ENCODE results near the gene VTI1B.

DNA sequence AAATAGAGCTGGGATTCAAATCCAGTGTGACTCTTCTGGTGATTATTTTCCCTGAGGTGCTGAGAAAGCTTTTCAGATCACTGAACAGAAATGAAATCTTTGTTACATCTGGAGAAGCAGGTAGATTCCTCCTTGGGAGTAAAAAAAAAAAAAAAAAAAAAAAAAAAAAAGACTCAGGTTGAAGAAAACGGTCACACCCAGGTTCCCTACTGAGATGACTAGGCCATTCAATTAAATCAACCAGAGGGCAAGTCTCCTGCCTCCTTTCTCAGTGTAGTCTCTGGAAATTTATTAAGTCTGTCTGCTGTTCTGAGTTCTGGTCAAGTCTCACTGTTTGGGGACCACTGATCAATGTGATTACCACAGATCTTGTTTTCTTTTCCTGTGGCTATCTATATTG is 30.7 kb downstream of the VTI1B start:
- TF ChIP-seq CSDC2 (CRISPR knock-in tag; IDR thresholded peaks at IDR 0.05) (no peak), ZNF70 (CRISPR knock-in tag; IDR thresholded peaks at IDR 0.05) (no peak), PPARA (CRISPR knock-in tag; IDR thresholded peaks at IDR 0.05; ENCODE audit: borderline replicate concordance) (no peak), ZFP30 (CRISPR knock-in tag; IDR thresholded peaks at IDR 0.05) (no peak), TCF4 (CRISPR knock-in tag; IDR thresholded peaks at IDR 0.05; ENCODE audit: borderline replicate concordance) (no peak), ZNF8 (CRISPR knock-in tag; IDR thresholded peaks at IDR 0.05) (no peak), RARB (CRISPR knock-in tag; IDR thresholded peaks at IDR 0.05) (no peak), ARNTL (CRISPR knock-in tag; IDR thresholded peaks at IDR 0.05; ENCODE audit: borderline replicate concordance, low read depth) (no peak), GLIS3 (CRISPR knock-in tag; IDR thresholded peaks at IDR 0.05) (no peak)
- TF ChIP-seq, protein P1, sequence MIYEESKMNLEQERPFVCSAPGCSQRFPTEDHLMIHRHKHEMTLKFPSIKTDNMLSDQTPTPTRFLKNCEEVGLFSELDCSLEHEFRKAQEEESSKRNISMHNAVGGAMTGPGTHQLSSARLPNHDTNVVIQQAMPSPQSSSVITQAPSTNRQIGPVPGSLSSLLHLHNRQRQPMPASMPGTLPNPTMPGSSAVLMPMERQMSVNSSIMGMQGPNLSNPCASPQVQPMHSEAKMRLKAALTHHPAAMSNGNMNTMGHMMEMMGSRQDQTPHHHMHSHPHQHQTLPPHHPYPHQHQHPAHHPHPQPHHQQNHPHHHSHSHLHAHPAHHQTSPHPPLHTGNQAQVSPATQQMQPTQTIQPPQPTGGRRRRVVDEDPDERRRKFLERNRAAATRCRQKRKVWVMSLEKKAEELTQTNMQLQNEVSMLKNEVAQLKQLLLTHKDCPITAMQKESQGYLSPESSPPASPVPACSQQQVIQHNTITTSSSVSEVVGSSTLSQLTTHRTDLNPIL (CRISPR knock-in tag; IDR thresholded peaks at IDR 0.05; ENCODE audit: low read depth) = no peak
- TF ChIP-seq, protein P2, sequence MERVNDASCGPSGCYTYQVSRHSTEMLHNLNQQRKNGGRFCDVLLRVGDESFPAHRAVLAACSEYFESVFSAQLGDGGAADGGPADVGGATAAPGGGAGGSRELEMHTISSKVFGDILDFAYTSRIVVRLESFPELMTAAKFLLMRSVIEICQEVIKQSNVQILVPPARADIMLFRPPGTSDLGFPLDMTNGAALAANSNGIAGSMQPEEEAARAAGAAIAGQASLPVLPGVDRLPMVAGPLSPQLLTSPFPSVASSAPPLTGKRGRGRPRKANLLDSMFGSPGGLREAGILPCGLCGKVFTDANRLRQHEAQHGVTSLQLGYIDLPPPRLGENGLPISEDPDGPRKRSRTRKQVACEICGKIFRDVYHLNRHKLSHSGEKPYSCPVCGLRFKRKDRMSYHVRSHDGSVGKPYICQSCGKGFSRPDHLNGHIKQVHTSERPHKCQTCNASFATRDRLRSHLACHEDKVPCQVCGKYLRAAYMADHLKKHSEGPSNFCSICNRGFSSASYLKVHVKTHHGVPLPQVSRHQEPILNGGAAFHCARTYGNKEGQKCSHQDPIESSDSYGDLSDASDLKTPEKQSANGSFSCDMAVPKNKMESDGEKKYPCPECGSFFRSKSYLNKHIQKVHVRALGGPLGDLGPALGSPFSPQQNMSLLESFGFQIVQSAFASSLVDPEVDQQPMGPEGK (CRISPR knock-in tag; IDR thresholded peaks at IDR 0.05; ENCODE audit: borderline replicate concordance) = no peak

Data from SK-N-SH treated with all-trans-retinoic acid at 6 μM for 48 hours (cell line).